Activated CD8-positive, alpha-beta memory T cell treated with anti-CD3 and anti-CD28 coated beads, Interleukin-2, amount 50 U/mL, for 48 hours (primary cell): Measurements from ENCODE around the gene PARD6B.
"Not testable (repeated sequence)": the region's sequence is repeated elsewhere in the genome, so short reads cannot be mapped to it uniquely, and the experiment has no call there.

Experiments used
- DNase-seq: peaks from one replicate; pipeline ENCODE4 v3.0.0-alpha.2; 2020

The PARD6B gene

DNA sequence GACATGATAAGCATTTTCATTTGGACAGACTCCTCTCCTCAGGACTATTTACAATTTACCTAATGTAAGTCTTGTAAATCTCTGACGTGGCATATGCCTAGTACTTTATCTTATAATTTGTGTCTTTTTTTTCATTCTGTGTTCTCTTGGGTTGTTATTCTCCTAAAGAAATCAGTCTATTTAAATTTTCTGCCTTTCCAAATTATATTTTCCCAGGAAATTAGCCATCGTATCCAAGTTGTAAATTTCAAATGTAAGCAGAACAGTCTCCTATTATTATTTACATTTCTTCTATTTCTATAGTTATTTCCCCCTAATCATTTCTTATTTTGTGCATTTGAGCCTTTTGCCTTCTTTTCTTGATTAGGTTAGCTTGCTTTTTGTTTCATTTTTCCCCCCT is 46.0 kb downstream of the PARD6B start:
- no peak for DNase-seq

DNA sequence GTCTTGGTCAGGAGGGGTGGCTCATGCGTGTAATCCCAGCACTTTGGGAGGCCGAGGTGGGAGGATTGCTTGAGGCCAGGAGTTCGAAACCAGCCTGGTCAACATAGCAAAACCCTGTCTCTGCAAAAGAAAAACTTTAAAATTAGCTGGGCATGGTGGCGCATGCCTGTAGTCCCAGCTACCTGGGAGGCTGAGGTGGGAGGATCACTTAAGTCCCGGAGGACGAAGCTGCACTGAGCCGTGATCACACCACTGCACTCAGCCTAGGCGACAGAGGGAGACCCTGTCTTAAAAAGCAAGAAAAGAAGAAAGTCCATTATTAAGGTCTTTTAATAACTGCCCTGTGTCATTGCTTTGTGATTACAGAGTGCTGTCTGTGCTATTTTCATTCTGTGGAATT is 47.6 kb downstream of the PARD6B start:
- DNase-seq: not testable (repeated sequence)

DNA sequence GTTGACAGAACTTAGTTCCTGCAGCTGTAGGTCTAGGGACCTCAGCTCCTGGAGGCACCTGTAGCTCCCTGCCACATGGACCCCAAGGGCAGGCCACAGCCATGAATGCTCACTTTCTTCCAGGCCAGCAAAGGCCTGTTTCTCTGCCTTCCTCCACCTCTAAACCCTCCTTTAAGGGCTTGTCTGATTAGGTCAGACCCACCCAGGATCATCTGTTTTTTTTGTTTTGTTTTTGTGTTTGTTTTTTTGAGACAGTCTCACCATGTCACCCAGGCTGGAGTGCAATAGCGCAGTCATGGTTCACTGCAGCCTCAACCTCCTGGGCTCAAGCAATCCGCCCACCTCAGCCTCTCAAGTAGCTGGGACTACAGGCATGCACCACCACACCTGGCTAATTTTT is 52.0 kb downstream of the PARD6B start:
- DNase-seq: no peak

DNA sequence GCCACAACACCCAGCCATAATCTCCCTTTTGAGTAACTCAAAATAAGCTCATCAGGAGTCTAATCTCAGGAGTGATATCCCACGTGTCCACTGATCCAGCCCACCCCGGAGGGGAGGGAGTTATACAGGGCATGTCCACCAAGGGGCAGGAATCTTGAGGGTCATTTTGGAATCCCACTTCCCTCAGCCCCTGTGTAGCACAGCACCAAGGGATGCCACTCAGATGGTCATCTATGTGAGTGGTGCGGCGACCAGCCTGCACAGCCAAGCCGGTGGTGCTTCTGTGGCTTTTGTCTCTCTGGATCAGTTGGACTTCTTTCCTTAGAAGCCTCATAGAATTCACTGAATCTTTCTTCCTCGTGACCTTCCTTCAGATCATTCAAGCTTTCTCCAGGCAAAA is 52.5 kb downstream of the PARD6B start:
- no peak for DNase-seq

DNA sequence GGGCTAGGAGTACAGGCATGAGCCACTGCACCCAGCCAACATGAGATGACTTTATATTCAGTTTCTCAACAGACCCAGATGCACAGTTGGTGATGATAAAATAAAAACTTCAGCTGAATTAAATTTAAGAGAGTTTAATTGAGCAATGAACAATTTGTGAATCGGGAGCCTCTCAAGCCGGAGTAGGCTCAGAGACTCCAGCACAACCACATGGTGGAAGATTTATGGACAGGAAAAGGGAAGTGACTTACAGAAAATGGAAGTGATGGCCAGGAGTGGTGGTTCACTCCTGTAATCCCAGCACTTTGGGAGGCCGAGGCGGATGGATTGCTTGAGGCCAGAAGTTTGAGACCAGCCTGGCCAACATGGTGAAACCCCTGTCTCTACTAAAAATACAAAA is 53.1 kb downstream of the PARD6B start:
- DNase-seq: no peak

DNA sequence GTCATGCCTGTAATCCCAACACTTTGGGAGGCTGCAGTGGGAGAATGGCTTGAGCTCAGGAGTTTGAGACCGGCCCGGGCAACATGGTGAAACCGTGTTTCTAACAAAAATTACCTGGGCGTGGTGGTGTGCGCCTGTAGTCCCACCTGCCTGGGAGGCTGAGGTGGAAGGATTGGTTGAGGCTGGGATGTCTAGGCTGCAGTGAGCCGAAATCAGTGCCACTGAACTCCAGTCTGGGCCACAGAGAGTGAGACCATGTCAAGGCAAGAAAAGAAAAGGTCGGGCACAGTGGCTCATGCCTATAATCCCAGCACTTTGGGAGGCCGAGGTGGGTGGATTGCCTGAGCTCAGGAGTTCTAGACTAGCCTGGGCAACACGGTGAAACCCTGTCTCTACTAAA is 55.3 kb downstream of the PARD6B start:
- DNase-seq: no peak

DNA sequence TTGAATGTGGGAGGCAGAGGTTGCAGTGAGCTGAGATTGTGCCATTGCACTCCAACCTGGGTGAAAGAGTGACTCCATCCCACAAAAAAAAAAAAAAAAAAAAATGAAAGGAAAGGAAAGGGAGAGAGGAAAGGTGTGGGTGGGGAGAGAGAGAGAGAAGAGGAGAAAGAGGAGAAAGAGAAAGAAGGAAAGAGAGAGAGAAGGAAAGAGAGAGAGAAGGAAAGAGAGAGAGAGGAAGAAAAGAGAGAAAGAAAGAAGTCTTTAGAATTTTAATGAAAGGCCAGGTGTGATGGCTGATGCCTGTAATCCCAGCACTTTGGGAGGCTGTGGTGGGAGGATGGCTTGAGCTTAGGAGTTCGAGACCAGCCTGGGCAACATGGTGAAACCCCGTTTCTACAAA is 55.8 kb downstream of the PARD6B start:
- DNase-seq: no peak

DNA sequence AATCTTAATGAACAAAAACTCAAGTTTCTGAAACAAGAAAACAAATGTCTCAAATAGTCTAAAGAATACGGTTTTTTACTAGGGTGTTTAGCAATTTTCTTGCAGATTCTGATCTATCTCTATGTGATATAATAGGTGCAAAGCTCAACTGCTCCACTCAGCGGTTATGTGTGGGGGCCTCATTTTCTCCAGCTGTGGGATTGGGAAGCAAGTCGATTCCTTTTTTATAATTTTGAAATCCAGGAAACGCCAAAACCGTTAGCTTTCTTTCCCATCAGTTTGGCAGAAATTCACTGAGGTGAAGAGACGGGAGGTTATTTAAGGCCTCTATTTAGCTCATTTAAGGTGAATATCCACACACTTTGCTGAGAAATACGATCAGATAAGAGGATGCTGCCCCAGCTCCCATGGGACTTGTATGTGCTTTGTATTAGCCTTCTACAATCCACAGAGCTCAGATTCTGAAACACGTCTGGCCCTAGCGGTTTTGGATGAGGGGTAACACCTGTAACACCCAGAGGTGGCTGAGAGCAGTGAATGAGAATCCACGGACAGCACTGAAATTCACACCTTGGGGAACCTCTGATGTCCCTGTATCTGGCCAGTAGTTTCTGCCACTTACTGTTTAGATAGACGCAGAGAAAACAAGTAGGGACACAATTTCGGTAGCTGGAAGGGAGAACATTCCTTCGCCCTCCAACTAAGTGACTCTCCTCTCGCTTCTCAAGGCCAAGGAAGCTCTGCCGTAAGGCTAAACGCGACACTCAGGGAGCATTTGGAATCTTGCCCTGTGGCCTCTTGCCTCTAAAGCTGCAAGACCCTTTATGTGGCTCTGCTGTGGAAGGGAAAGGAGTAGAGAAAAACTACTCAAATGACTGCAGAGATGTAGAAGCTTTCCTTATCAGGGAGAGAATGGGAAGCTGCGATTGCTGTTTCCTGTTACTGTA is 56.9 kb downstream of the PARD6B start:
- DNase-seq: no peak

DNA sequence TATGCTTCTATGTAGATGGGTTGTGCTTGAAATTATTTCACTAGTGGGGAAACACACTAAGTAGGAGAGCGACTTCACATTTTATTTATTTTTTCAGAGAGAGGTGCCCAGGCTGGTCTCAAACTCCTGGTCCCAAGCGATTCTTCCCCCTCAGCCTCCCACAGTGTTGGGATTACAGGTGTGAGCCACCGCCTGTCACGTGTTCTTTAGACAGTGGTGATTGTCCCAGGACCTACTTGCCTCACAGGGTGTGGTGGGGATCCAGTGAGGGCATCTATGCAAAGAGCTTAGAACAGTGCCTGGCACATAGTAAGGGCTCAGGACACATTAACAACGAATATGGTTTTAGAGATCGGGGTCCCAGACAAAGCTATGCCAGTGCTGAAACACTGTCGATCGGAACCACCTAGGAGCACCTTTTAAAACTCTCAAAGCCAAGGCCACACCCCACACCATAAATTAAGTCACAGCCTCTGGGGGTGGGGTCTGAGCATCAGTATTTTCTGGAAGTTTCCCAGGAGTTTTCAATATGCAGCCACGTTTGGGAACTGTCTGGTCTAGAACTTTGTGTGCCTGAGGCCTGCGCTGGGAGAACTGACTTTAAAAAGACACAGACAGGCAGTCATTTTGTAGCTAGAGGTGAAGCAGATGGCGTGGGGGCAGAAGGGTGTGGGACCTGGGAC is 58.7 kb downstream of the PARD6B start:
- DNase-seq: no peak

DNA sequence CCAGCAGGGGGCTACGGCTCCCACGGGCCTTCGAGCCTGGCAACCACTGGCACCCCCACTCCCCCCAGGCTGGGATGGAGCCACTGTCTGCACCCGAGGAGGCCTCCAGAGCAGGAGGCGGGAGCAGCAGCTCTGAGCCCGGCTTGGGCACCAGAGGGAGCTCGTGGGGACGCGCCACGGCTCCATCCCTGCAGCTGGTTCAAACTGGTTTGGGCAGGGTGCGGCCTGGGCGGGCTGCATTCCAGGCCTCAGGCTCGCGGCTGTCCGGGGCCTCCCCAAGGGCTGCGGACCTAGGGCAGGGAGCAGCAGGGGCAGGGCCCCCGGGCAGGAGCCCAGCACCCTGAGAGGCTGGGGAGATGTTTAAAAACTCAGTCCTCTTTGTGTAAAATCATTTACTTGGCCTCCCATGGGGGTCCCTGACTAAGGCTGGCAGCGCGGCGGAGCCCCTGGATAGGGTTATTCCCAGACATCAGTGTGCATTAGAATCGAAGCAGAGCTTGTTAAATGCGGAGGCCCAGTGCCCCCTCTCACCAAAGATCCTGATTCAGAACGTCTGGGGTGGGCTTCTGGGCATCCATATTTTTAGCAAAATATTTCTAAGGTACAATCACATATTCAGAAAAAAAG is 59.4 kb downstream of the PARD6B start:
- DNase-seq: peak; percentile 89

DNA sequence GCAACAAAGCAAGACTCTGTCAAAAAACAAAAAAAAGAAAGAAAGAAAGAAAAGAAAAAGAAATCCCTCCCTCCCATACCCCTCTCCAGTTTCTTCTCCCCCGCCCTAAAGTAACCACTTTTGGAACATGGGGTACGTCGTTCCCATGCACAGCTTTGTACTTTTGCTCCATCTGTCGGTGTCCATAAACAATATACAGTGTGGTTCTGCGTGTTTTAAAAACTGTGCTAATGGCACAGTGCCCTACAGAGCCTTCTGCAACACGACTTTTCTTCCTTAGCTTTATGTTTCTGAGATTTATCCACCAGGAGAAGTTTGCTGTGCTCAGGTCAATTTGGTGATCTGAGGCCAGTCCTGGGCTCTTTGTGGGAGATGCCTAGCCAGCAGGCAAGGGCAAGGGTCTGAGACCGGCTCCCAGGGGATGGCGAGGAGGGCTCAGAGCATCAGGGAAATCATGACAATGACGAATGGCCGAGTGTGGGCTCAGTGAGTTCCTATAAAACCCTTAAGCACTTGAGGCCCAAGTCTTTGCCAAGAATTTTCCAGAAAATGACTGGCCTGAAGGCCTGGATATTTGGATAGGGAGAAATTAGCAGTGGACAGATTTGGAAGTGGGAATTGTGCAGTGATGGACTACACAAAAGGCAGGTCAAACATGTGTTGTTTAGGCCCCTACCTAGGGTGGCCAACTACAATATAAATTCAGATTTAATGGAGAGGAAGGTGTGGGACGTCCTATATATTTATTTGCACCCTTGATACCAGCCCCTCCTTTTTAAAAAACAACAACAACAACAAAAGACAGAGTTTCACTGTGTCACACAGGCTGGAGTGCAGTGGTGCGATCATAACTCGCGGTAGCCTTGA is 61.6 kb downstream of the PARD6B start:
- DNase-seq: no peak

DNA sequence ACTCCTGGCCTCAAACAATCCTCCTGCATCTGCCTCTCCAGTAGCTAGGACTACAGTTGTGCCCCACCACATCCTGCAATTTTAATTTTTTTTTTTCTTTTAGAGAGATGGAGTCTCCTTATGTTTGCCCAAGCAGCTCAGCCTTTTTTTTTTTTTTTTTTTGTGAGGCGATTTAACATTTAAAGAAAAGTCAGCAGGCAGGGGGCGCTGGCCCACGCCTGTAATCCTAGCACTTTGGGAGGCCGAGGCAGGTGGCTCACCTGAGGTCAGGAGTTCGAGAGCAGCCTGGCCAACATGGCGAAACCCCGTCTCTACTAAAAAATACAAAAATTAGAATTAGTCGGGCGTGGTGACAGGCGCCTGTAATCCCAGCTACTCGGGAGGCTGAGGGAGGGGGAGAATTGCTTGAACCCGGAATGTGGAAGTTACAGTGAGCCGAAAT is 62.2 kb downstream of the PARD6B start:
- DNase-seq: peak; percentile 68

DNA sequence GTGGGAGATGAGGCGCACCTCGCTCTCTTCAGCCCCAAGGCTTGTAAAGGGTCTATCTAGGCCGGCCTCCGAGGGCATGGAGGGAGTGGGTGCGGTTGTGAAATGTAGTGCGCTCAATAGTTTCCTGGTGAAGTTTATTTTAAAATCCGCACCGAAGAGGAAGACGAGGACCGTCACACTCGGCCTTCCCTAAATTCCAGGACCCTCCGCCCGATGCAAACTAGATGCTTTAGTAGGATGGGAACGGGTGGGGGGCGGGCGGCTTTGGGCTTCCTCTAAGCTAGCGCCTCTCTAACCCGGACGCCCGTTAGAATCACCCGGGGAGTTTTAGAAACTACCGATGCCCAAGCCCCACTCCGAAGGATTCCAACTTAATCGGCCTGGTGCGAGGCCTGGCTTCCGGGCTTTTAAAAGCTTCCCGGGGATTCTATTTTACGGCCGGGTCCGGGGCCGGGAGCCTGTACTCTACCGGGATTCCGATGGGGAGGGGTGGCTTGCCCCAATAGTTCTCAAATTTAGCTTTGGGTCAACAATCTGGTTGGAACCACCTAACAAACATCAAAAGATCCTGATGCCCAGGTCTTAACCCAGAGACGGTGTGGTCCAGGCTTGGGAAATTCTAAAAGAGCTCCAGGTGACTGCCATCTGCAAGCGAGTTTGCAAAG is 62.9 kb downstream of the PARD6B start:
- DNase-seq: peak; percentile 55

DNA sequence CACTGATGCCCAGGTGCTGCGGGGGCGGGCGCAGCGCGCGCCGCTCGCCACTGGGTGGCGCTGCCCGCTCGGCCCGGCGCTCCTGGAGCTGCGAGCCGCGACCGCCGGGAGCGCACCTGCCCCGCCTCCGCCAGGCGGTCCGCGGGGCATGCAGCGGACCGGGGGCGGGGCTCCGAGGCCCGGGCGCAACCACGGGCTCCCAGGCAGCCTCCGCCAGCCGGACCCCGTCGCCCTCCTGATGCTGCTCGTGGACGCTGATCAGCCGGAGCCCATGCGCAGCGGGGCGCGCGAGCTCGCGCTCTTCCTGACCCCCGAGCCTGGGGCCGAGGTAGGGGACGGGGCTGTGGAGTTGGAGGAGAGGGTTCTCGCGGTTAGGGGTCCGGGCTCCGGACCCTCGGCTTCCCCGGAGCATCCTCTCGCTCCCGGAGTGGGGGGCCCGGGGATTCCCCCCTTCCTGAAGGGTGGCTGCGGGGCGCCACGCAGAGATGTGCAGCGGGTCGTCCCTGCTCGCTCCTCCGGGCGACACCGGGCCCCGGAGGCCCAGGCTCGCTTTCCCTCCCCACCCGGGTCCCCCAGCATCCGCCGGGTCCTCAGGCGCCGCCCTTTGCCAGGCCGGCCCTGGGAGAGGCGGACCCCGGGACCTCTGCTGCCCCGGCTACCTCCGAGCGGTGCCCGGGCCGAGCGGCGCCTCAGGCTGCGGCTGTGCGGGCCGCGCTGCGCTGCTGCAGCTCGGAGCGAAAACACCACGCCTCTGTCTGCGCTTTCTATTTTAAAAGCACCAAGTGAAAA is 63.7 kb downstream of the PARD6B start, which contains the start of gene BCAS4:
BCAS4 (plus strand) TSS at position 216 of the 789 bp plus-strand sequence; CDS start at position 239, 23 bp downstream.
- peak; percentile 94 for DNase-seq

DNA sequence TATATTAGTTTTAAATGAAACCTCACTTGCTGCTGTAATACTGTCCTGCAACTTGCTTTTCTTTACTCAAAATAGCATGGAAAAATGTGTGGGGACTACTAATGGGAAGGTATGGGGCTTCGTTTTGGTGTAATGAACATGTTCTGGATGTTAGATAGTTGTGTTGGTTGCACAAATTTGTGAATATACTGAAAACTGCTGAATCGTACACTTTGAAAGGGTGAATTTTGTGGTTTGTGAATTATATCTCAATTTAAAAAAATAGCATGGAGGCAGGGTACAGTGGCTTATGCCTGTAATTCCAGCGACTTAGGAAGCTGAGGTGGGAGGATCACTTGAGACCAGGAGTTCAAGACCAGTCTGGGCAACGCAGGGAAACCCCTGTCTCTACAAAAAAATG is 65.8 kb downstream of the PARD6B start:
- no peak for DNase-seq

DNA sequence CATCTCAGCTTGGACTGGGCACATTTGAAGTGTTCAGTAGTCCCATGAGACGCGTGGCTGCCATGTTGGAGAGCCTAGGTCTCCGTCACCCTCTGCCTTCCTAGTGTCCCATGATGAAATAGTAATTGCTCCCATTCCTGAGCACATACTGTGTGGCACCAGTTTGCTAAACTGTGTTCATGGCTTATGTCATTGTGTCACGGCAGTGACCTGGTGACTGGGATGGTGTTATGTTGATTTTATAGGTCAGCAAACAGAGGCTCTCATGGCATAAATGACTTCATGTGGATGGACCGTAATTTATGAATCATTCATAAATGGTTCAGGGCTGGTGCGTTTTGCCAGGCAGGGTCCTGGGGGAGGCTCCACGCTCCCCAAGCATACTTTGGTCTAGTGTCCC is 67.3 kb downstream of the PARD6B start:
- no peak for DNase-seq

DNA sequence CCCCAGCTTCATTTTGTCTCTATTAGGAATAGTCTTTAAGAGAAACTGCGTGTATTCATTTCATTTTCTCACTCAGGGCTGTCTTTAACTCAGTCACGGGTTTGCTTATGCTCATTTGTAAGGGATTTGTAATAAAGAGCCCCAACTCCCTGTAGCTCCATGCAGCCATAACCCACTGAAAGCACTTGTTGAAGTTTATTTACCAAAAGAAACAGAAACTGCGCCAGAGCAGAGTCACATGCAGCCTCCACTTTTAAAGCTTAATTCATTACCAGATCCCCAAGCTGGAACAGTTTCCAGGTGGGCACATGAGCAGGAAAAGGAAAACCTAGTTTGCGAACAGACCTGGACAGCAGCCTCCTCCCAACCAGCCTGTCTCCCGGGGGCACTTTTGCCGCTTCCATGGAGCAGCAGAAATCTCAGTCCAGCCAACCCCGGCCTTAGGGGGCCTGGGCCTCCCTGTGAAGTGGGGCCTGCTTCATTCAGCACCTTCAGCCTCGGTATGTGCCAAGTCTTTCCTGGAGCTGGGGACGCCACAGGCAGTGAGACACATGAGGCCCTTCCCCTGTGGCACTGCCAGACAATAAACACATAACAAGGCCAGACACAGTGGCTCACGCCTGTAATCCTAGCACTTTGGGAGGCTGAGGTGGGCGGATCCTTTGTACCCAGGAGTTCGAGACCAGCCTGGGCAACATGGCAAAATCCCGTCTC is 68.0 kb downstream of the PARD6B start:
- no peak for DNase-seq

DNA sequence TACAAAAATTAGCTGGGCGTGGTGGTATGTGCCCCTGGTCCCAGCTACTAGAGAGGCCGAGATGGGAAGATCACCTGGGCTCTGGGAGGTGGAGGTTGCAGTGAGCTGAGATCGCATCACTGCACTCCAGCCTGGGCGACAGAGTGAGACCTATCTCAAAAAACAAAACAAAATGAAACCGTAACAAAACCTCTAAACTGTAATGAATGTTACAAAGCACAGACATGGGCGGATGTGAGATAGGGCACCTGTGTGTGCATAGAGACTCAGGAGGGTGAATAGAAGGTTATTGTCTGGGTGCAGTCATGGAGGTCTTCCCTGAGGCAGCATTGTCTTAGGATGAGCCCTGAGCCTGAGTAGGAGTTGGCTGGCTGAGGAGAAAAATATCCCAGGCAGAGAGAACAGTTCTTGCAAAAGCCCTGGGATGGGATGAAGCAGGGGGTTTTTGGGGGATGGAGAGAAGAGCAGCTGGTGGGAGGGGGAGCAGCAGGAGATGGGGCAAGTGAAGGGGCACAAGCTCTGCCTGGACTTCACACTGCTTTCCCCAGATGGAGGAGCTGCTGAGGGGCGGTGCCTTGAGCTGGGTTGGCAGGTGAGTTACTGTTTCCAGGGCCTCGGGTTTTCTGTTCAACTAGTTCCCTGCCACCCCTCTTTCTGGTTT is 68.6 kb downstream of the PARD6B start:
- no peak for DNase-seq

DNA sequence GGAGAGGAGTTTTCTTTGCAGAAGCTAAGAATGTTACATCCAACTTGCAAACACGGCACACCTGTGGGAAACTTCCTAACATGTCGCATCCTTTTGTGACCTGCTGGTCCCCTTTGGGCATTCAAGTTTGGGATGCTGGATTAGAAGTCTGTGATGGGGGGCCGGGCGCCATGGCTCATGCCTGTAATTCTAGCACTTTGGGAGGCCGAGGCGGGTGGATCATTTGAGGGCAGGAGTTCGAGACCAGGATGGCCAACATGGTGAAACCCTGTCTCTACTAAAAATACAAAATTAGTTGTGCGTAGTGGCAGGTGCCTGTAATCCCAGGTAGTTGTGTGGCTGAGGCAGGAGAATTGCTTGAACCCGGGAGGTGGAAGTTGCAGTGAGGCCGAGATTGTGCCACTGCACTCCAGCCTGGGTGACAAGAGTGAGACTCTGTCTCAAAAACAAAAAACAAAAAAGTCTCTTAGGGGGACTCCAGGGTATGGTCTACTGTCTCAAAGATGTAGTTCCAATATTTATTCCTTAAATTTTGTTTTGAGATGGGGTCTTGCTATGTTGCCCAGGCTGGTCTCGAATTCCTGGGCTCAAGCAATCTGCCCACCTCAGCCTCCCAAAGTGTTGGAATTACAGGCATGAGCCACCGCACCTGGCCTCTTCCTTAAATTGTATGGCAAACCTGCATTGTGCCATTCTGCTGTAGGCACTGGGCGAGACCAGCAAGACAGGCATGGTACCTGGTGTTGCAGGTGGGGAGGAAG is 69.8 kb downstream of the PARD6B start:
- not testable (repeated sequence) for DNase-seq
